Suprapubic skin (tissue), 3 donors: ENCODE results near the gene SLC9A9.

Source experiments
- CTCF ChIP-seq, 2 donors: fragments of 200-600 bp in 1 of 2; fragments of 450-650 bp in 1 of 2; sonication (generic) in 1 of 2; IDR thresholded peaks; one replicate each; pipeline ENCODE4 v1.5.1; 2016 to 2019; ENCODE audit warnings: antibody characterized with exemption in 2 of 2, mild to moderate bottlenecking in 1 of 2, moderate library complexity in 1 of 2
- POLR2A ChIP-seq, 2 donors: fragments of 450-650 bp; IDR thresholded peaks; one replicate each; pipeline ENCODE4 v1.6.1; 2017; ENCODE audit warnings: antibody characterized with exemption in 2 of 2, mild to moderate bottlenecking in 2 of 2, moderate library complexity in 2 of 2

GRCh38 chr3:143271136-143271535, 577.1 kb downstream of the SLC9A9 start:
- TF ChIP-seq POLR2A (IDR thresholded peaks at IDR 0.05) (no peak), CTCF (IDR thresholded peaks at IDR 0.05) (no peak)
